ENCODE results near the gene REPS2.

Gene REPS2

DNA sequence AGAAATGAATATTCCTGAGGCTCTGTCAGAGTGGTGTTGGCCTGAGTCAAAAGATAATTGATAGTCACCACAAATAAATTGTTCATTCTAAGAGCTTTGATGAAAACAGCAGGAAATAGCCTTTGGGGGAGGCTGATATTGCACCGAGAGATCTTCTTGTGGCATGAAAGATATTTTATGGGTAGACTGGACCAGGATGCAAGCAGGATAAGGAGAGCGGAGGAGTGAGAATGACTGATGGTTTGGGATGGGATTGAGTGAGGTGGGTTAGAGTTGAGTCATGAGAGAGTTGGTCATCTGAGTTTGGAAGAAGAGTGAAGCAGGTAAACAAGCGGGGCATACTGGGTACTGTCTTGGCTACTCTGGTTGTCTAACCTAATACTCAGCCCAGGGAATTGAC is 88.7 kb downstream of the REPS2 start:
- no peak for DNase-seq (ENCODE audit: low read depth in 2 of 2)

DNA sequence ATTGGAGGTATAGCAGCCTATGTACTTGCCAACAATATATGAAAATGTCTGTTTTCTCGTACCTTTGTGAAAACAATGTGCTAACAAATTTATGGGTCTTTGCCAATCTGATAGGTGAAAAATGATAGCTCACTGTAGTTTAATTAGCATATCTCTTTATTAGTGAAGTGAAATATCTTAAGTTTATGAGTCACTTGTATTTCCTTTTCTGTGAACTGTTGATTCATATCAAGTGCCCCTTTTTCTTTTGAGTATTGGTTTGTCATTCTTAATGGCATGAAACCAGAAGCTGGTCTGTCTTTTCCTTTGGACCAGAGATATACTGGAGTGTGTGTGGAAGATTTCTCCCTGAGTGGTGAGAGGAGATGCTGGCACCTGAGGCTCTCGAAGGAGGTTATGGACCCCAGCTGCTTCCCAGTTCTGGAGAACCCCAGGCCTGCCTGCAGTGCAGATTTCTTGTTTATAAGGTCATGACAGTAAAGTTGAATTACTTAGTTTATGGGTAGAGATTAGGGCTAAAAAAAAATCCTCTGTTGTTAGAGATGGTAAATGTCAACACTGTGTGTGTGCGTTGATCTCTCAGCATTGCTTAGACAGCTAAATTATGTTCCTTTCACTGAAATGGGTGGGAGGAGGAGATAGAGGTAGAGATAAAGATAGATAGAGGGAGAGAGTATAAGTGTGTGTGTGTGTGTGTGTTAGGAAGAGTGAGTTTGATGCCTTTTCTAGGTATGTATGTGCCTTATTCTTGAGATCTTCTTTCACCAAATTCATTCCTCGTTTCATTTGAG is 89.9 kb downstream of the REPS2 start:
- DNase-seq (ENCODE audit: low read depth in 2 of 2), result no peak

DNA sequence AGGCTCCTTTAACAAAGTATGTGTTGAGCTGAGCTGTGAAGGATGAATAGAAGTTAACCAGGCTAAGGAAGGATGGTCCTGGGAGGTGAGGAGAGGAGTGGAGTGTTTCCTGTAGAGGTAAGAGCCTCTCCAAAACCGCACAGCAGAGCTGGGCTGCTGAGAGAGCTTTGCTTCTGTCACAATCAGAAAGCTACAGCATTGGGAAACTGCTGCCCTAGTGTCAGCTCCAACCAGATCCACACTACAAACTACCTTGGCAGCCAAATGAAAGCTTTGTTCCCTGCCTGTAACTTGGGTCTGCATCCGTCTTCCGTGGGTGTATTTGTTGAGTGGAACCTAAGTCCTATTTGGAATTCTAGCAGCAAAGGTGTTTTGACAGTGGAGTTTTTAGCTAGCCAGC is 91.8 kb downstream of the REPS2 start:
- no peak for DNase-seq (ENCODE audit: low read depth in 2 of 2)

DNA sequence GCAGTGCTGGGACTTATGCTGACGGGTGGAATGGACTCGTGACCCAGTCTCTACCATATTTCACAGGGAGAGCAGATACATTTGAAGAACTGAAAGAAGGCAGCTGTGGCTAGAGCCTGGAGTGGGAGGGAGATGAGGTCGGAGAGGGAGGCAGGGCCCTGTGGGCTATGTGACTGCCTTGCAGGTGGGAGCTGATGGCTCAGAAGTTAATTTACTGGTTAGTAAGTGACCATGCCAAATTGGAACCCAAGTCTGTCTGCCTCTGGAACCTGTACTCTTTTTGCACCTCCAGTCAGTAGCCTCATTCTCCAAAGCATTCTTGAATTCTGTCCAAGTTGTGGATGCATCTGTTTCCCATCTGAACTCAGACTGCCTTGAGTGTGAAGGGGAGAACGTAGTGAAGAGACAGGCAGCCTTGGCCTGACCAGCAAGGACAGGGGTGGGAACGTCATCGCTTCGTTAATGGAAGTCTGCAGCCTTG is 92.3 kb downstream of the REPS2 start:
- DNase-seq (ENCODE audit: low read depth in 2 of 2), result no peak

DNA sequence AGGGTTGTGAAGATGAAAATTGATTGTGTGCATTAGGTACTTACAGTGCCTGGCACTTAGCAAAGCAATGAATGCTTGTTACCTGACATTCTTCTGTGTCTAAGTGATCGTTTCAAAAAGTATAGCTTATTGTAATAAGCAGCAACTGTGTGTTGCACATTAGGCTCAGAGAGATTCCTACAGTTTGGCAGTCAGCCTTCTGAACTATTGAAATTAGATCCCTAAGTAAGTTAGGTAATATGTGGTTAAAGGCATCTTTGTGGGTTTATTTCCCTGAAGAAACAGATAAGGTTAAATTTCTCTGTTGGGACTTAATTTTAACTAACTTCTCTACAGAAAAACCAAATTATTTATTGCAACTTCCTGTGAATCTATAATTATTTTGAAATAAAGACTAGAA is 93.4 kb downstream of the REPS2 start:
- DNase-seq (ENCODE audit: low read depth in 2 of 2), result no peak

DNA sequence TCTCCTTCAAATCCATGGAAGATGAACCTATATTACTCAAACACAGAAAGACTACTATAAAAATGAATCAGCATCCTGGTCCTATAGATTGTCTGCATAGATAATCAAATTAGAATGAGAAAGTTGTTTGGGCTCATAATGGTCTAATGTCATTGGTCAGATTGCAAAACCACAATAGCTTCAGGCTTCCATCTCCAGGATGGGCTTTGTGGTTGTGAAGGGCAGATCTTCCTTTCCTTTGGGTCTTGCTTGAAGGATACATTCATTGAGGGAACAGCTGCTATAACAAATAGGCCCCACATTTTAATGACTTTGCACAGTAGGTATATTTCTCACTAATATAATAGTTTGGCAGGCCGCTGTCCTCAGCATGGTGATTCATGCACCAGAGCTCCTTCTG is 94.3 kb downstream of the REPS2 start:
- no peak for DNase-seq (ENCODE audit: low read depth in 2 of 2)

DNA sequence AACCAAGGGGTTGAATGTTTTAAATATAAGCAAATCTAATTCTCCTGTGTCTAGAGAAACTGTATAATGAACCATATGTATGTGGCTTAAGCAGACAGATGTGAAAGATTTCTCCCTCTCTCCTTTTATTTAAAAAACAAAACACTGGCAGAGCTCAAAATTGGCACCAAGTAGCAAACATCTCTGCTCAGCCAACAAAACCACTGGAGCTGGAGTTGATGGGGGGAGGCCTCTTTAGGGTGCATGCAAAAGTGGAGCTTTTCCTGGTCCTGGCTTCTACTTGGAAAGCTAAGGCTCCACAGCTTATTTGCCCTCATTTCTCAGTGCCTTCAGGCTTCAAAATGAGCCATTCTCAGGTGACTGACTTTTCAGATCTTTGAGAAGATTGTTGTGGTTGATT is 95.6 kb downstream of the REPS2 start:
- DNase-seq (ENCODE audit: low read depth in 2 of 2), result no peak

DNA sequence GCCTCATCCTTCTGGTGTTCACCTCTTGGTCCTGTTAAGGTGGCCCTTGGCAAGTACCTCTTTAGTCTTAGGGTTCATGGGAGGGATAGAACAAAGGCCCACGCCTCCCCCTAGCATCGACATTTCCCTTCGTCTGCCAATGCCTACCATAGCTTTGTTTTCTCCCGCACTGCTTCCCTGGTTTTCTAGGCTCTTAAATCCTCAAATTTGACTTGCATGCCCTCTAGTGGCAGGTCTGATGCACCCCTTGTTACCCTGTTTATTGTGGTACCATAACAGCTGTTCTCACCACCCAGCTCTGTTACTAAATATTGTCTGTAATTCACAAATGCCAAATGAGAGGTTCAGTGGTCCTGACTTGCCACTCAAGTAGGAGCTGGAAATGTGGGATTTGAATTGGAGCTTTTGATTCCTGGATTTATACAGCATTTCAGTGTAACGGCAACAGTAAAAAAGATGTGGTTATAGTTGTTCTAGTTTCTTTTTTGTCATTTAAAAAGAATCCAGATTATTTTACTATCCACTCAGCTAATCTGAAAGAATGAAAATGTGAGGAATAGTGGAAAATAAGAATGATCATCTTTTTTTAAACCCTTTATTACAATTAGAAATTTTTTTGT is 100.1 kb downstream of the REPS2 start:
- peak in 1 of 2 donors; percentile 0 for DNase-seq (ENCODE audit: low read depth in 2 of 2)

DNA sequence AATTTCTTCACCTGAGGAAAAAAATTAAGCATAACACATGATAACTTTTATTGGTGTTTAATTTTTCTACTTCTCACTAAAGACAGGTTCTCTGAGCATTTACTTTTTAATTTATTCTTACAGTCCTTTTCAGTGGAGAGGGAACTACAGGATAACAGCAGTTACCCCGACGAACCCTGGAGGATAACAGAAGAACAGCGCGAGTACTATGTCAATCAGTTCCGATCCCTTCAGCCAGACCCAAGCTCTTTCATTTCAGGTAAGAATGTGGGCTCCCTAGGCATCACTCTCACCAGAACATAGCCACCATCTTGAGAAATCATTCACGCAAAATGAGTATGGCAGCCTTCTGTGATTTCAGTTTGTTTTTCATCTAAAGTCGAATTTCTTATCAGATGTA is 100.8 kb downstream of the REPS2 start:
- no peak for DNase-seq (ENCODE audit: low read depth in 2 of 2)

DNA sequence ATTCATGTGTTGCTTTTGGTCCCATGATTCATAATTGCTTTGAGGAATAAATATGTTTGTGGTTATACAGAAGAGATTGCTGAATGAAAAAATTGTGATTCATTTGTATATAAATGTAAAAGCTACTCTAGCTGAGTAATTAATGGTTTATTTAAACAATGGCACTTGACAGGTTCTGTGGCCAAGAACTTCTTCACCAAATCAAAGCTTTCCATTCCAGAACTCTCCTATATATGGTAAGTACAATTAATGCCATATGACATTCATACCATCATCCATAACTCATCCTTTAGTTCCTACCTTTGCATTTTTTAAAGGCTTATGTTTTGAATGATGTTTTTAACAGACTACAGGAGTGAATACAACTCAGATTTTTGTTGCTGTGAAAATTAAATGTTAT is 105.8 kb downstream of the REPS2 start:
- DNase-seq (ENCODE audit: low read depth in 2 of 2), result no peak

DNA sequence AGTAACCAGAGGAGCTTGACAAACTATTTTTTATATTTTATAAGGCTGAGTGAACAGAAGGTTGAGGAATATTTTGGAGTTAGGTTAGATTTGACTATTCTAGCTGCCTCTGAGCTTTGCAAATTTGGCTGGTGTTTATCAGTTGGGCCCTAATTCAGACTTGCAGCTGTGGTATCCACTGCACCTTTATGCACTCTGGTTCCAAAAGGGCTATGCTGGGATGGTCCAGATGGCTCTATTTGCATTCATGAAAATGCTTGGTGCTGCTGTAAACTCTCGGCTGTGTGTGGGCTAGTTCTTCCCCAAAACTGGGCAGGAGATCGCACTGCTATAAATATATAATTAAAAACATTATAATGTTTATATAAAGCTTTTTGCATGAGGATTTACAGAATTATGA is 106.3 kb downstream of the REPS2 start:
- no peak for DNase-seq (ENCODE audit: low read depth in 2 of 2)

DNA sequence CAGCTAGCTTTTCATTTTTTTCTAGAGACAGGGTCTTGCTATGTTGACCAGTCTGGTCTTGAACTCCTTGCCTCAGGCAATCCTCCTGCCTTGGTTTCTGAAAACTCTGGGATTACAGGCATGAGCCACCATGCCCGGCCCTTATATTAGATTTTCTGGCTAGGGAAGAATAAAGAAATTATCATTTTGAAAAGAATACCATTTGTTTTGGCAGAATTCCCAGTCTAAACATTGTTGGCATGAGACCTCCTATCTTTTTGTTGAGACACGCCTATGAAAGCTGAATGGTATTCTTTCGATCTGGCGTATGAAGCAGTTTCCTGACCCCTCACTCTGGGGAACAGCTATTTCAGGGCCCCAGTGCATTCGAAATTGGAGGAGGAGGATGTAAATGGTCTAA is 107.0 kb downstream of the REPS2 start:
- no peak for DNase-seq (ENCODE audit: low read depth in 2 of 2)

DNA sequence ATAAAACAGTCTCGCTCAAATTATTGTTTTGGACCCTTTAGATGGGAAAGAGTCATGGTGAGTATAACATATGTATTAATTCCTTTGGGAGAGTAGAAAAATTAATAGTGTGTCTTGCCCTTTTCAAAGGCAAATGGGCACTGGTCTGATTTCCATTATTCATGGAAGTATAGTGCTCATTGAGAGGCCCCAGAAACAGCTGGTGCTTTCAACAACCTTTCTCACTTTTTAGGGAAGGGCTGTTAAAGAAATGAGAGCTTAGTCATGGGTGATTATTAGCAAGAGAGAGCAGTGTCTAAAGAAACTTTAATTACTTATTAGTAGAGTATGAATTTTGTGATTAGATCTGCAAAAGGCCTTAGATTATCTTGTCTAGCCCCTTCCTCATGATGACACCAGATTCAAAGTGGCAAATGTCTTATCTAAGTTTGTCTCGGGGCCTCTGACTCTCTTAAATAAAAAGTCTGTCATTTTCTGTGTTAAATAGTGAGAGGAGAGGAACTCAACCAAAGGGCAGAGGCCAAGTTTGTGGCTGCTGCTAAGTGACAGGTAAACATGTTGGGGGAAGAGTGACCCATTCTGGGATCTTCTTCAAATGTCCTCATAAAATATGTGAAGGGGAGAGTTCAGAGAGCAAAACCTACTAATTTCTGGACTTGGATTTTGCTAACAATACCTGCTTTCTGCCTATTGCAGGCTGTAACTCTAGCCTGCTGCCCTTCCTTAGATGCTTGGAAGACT is 110.6 kb downstream of the REPS2 start:
- DNase-seq (ENCODE audit: low read depth in 2 of 2), result no peak

DNA sequence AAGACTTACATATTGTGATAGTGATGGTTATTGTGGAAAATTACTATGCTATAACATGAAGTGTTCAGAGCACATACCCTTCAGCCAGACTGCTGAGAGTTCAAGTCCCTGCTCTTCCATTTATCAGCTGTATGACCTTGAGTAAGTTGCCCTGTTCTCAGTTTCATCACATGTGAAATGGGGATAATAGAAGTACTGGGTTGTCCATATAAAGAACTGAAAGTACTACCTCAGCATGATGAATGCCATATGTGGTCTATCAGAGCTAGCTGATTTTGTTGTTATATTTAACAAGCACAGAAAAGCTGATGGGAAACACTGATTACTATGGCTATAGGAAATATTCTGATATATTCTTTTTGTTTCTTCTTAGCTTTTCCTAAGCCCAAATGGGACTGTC is 115.6 kb downstream of the REPS2 start:
- no peak for DNase-seq (ENCODE audit: low read depth in 2 of 2)

DNA sequence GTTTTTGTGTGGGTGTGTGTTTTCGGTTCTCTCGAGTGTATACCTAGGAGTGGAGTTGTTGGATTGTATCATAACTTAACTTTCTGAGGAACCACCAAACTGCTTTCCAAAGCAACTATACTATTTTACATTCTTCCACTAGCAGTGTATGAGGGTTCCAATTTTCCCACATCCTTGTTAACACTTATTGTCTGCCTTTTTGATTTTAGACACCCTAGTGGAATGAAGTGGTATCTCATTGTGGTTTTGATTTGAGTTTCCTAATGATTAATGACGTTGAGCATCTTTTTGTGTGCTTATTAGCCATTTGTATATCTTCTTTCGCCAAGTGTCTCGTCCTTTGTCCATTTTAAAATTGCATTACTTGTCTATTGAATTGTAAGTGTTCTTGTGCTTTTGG is 118.6 kb downstream of the REPS2 start:
- no peak for DNase-seq (ENCODE audit: low read depth in 2 of 2)

DNA sequence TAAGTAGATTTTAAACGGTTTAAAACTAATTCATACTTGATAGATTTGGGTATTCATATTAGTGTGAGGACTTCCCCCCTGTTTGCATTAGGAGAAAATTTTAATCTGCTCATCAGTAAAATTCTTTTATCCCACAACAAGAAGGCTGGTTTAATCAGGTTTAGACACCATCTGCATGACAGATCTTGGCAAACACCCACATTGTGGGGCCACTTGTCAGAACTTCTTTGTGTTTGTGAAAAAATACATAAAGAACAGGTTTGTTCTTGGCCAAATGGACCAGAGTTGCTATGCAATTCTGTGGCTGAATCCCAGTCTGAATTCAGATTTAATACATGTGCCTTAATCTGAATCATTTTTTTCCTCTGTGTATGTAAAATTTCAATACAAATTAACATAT is 121.1 kb downstream of the REPS2 start:
- DNase-seq (ENCODE audit: low read depth in 2 of 2), result no peak

DNA sequence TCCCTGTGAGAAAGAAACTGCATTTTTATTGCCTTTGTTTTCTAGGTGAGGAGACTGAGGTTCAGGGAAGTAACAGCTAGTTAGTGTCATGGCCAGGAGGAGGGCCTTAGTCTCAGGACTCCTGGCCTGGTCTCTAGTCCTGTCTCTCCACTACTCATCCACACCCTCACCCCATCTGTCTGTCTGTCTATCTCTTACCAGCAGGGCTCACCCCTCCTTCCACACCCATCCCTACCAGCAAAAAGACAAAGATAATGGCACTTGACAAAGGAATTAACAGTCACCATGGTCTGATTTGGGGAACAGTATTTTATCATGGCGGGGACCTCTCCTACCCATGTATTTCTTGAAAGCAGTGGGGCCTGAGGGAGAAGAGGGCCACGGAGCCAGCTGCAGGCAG is 125.8 kb downstream of the REPS2 start:
- DNase-seq (ENCODE audit: low read depth in 2 of 2), result no peak

DNA sequence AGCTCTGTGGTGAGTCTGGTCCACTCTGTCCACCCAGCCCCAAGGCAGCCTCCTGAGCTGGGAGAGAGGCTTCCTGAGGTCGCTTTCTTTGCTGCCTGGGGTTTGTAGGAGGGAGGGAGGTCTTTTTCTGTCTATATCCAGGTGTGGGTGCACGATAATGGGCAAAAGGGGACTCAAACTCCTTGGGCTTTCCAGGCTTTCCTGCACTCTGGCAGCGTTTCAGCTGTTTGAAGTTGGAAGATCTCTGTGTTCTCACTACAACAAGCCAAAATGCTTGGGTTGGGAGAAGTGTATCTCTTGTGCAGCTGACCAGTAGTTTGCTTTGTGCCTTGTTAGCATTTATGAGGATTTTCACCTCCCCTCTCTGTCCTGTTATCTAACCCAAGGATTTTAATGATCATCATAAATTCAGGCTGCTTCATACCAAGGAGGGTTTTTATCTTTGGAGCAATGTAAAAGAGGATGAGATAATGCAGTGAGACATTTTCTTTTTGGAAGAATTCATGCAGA is 126.3 kb downstream of the REPS2 start:
- DNase-seq (ENCODE audit: low read depth in 2 of 2), result no peak

DNA sequence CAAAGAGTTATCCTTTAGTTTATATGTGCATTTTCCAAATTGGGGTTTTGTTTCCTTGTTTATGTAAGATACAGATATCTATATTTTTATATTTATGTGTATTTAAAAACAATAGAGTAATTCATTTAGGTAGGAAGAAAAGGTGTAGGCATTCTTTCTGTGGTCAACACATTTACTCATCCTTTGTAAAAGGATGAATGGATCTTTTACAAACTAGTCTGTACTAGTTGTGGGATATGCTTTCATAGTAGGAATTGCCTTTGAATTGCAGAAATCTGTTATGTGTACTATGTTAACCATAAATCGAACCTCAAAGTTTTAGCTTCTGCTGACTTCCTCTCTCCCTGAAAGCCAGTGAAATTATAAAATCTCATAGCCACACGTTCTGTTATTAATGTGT is 128.5 kb downstream of the REPS2 start:
- no peak for DNase-seq (ENCODE audit: low read depth in 2 of 2)

DNA sequence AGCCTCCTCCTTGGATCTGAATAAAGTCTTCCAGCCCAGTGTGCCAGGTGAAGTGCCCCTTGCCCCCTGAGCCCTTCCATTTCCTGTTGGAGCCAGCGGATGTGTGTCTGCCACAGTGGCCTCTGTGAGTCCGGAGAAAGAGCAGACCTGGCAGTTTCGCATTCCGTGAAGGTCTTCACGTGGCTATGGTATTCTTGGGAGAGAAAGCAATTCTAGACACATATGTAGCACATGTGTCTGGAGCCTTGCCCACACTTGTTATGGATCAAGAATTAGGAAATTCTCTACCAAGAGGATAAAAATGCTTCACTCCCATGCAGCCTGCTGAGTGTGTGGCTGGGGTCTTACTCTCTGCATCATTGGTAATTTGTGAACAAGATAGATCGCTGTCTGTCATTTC is 130.9 kb downstream of the REPS2 start:
- no peak for DNase-seq (ENCODE audit: low read depth in 2 of 2)

DNA sequence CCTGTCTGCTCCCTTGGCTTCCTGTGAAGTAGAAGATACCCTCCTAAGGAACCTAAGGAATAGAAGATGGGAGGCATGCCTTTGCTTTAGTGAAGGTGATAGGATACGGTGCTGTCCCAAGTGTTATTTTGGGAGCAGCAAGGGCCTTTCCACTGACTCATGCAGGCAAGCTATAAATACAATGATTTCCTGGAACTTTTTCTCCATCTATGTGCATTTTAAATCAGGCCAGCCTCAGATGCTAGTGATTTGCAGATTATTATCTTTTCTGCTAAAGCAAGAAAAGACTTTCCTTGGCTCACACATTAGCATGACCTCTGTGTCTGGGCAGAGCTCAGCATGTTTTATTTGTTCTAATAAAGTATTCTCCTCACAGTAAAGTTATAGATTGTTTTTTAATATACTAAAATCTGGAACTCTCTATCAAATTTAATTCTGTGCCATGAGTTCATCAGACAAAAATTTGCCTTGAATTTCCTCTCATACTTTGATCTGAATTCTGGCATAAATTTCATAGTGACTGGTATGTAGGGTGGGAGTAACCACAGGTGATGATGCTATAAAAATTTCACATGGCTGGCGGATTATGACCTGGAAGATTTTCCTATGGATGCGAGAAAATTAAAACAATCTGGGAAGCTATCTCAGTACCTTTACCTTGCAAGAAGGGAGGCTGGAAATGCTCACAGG is 131.7 kb downstream of the REPS2 start:
- DNase-seq (ENCODE audit: low read depth in 2 of 2), result no peak

DNA sequence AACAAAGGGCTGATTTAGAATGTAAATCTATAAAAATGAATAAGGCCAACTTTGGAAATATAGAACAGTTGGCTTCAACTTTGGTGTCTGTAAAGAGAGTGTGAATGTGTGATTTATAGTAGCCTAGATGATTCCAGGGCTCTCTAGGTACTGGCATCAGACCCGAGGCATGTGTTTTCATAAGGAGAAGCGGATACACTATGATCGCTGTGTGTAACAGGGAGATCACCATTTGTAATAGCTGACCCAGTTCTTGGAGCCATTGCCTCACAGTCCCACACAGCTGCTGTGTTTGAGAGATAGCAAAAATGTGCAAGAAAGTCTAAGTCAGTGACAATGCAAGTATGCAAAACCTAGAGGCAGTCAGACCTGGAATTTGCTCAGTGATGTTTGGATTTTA is 135.1 kb downstream of the REPS2 start:
- DNase-seq (ENCODE audit: low read depth in 2 of 2), result no peak
